GM23338 (cell line): Measurements from ENCODE around the gene UBE2I. TPM values are rescaled to one million over a fixed set of nuclear protein-coding genes. Genes with fewer than 3 reads are reported as not detected.

Source experiments
- ATAC-seq: fragments of 200-7000 bp; cut with Tn5 transposase; 3 replicates; pipeline ENCODE4 v1.9.1; 2020
- DNase-seq: peaks from one replicate; pipeline ENCODE4 v3.0.0-alpha.2; 2015; ENCODE audit warnings: low spot score
- H2AFZ ChIP-seq: fragments of 200-600 bp; sonication (generic); 2 replicates; pipeline ENCODE4 v1.8.0; 2016; ENCODE audit warnings: antibody characterized with exemption, mild to moderate bottlenecking, moderate library complexity
- H3F3A ChIP-seq: fragments of 200-600 bp; sonication (generic); replicated peaks from 2 replicates; pipeline ENCODE4 v1.8.0; 2017; ENCODE audit warnings: antibody characterized with exemption, mixed run types, low read depth
- H3K27ac ChIP-seq: fragments of 200-600 bp; sonication (generic); 2 replicates; pipeline ENCODE4 v1.6.1; 2016; ENCODE audit warnings: low read depth
- H3K27me3 ChIP-seq: fragments of 200-600 bp; sonication (generic); 2 replicates; pipeline ENCODE4 v1.8.0; 2016; ENCODE audit warnings: mild to moderate bottlenecking, mixed run types, moderate library complexity; ENCODE audit not compliant: insufficient read depth
- H3K36me3 ChIP-seq: fragments of 200-600 bp; sonication (generic); 2 replicates; pipeline ENCODE4 v1.8.0; 2016; ENCODE audit warnings: mild to moderate bottlenecking; ENCODE audit not compliant: insufficient read depth
- H3K4me1 ChIP-seq: fragments of 200-600 bp; sonication (generic); 2 replicates; pipeline ENCODE4 v1.8.0; 2016; ENCODE audit warnings: mild to moderate bottlenecking, moderate library complexity; ENCODE audit not compliant: insufficient read depth
- H3K4me2 ChIP-seq: fragments of 200-600 bp; sonication (generic); 2 replicates; pipeline ENCODE4 v1.7.1; 2017; ENCODE audit warnings: mixed run types
- H3K4me3 ChIP-seq: fragments of 200-600 bp; sonication (generic); 2 replicates; pipeline ENCODE4 v1.6.1; 2016; ENCODE audit warnings: mixed run types
- H3K79me2 ChIP-seq: fragments of 200-600 bp; sonication (generic); replicated peaks from 2 replicates; pipeline ENCODE4 v1.8.0; 2017; ENCODE audit warnings: mild to moderate bottlenecking; ENCODE audit not compliant: insufficient read depth
- H3K9me2 ChIP-seq: fragments of 200-600 bp; sonication (generic); 2 replicates; pipeline ENCODE4 v1.8.0; 2017; ENCODE audit not compliant: insufficient read depth
- H4K20me1 ChIP-seq: fragments of 200-600 bp; sonication (generic); replicated peaks from 2 replicates; pipeline ENCODE4 v1.8.0; 2017; ENCODE audit warnings: mild to moderate bottlenecking; ENCODE audit not compliant: insufficient read depth
- H3K27ac Mint-ChIP-seq: 2 replicates; pipeline ENCODE4 v1.8.0; 2020; ENCODE audit warnings: inconsistent platforms, mild to moderate bottlenecking, moderate library complexity, mixed read lengths
- H3K27me3 Mint-ChIP-seq: 3 replicates; pipeline ENCODE4 v1.8.0; 2022; ENCODE audit warnings: low read depth, mild to moderate bottlenecking, moderate library complexity, mixed read lengths, inconsistent platforms; ENCODE audit not compliant: insufficient read depth, poor library complexity
- H3K36me3 Mint-ChIP-seq: 3 replicates; pipeline ENCODE4 v1.8.0; 2021; ENCODE audit warnings: low read depth, mild to moderate bottlenecking, inconsistent platforms, moderate library complexity, mixed read lengths
- H3K4me1 Mint-ChIP-seq: 3 replicates; pipeline ENCODE4 v1.8.0; 2020; ENCODE audit warnings: mild to moderate bottlenecking, inconsistent platforms, mixed read lengths
- H3K4me3 Mint-ChIP-seq: 3 replicates; pipeline ENCODE4 v1.8.0; 2021; ENCODE audit warnings: moderate library complexity, mild to moderate bottlenecking, inconsistent platforms, mixed read lengths
- H3K9me3 Mint-ChIP-seq: 3 replicates; pipeline ENCODE4 v1.8.0; 2020; ENCODE audit warnings: moderate library complexity, mild to moderate bottlenecking, inconsistent platforms, mixed read lengths
- CTCF ChIP-seq, 2 experiments: fragments of 200-600 bp in 1 of 2; sonication (generic) in 1 of 2; conservative IDR thresholded peaks; 2 replicates each; pipeline versions ENCODE4 v1.5.1 to v1.6.1; 2016 to 2017; ENCODE audit warnings: antibody characterized with exemption in 2 of 2, low read depth in 2 of 2, mild to moderate bottlenecking in 2 of 2, moderate library complexity in 1 of 2
- ETS1 ChIP-seq: IDR thresholded peaks from 2 replicates; pipeline ENCODE4 v1.6.1; 2016; ENCODE audit warnings: antibody characterized with exemption
- STAT1 ChIP-seq: IDR thresholded peaks from one replicate; pipeline ENCODE4 v1.6.1; 2016; ENCODE audit warnings: antibody characterized with exemption; ENCODE audit not compliant: unreplicated experiment
- ZNF114 ChIP-seq: fragments of 250-450 bp; sonication (Bioruptor Pico); IDR thresholded peaks from 2 replicates; pipeline ENCODE4 v1.5.0; 2020; ENCODE audit warnings: mild to moderate bottlenecking, moderate library complexity
- ZNF462 ChIP-seq: fragments of 250-450 bp; sonication (Bioruptor Pico); IDR thresholded peaks from 2 replicates; pipeline ENCODE4 v1.5.0; 2020; ENCODE audit warnings: mild to moderate bottlenecking, moderate library complexity
- polyA plus RNA-seq: library from polyadenylated mRNA; unstranded; fragments of >200 nt; fragmentation: Nextera tagmentation; extraction: Ambion mirVana; gene quantifications from 2 replicates; pipeline ENCODE4 v1.2.1, GENCODE V29; 2016
- total RNA-seq: library from RNA; depleted of rRNA; stranded (reverse); fragments of >200 nt; shearing (Covaris generic); gene quantifications from 2 replicates; pipeline ENCODE4 v1.2.3, GENCODE V29; 2014

Gene UBE2I
- total and polyA plus RNA-seq, 2 experiments from 2014 or later, result 116 to 220 TPM

- Histone ChIP-seq H3K4me2 (no peak overlapping the region), H3K4me3 (no peak overlapping the region), H3K27me3 (no peaks in the 10 kb centered on the region), H3K27ac (no peak overlapping the region), H2AFZ (no peak overlapping the region), H3K4me1 (peaks cover 5% of the 10 kb centered on the region; the same call in 1 of the 2 replicates), H3F3A (no peaks in the 10 kb centered on the region), H3K79me2 (no peaks in the 10 kb centered on the region), H4K20me1 (no peaks in the 10 kb centered on the region), H3K9me2 (no peaks in the 10 kb centered on the region), H3K36me3 (no peaks in the 10 kb centered on the region)
- Mint-ChIP-seq H3K27ac (no peak overlapping the region), H3K9me3 (no peaks in the 10 kb centered on the region; the same call in 1 of the 3 replicates), H3K4me3 (no peak overlapping the region), H3K4me1 (peaks cover 5% of the 10 kb centered on the region), H3K27me3 (peaks cover 14% of the 10 kb centered on the region), H3K36me3 (peaks cover 5% of the 10 kb centered on the region; the same call in 1 of the 3 replicates)
- no peak for ATAC-seq
- TF ChIP-seq STAT1 (no peak), ZNF462 (no peak), CTCF (conservative IDR thresholded peaks at IDR 0.05; ENCODE audit: low read depth in 2 of 2) (no peak), ZNF114 (CRISPR knock-in tag) (no peak), ETS1 (no peak)
- no peak for DNase-seq
These were observed 35.6 kb upstream of the UBE2I start for GRCh38 chr16:1273816-1274215.
